Mucosa of rectum (tissue), 2 donors: ENCODE measurements around the gene WDR72.

Source experiments
- H3K27ac ChIP-seq, 2 donors: one replicate each; pipeline ENCODE4 v1.7.0; 2013; ENCODE audit warnings: inconsistent platforms in 2 of 2, low read depth in 2 of 2, low read length in 2 of 2
- H3K27me3 ChIP-seq, 2 donors: one replicate each; pipeline ENCODE4 v1.7.0; 2013; ENCODE audit warnings: low read length in 2 of 2; ENCODE audit not compliant: control insufficient read depth in 2 of 2, insufficient read depth in 2 of 2
- H3K36me3 ChIP-seq, 2 donors: one replicate each; pipeline ENCODE4 v1.7.0; 2013; ENCODE audit warnings: low read length in 2 of 2; ENCODE audit not compliant: control insufficient read depth in 2 of 2, insufficient read depth in 2 of 2
- H3K4me1 ChIP-seq, 2 donors: one replicate each; pipeline ENCODE4 v1.7.0; 2013; ENCODE audit warnings: low read length in 2 of 2, mild to moderate bottlenecking in 1 of 2; ENCODE audit not compliant: control insufficient read depth in 2 of 2, insufficient read depth in 2 of 2
- H3K4me3 ChIP-seq, 2 donors: one replicate each; pipeline ENCODE4 v1.7.0; 2013; ENCODE audit warnings: low read length in 2 of 2
- H3K9ac ChIP-seq, 2 donors: one replicate each; pipeline ENCODE4 v1.7.0; 2013; ENCODE audit warnings: low read length in 2 of 2, low read depth in 1 of 2, mild to moderate bottlenecking in 1 of 2
- H3K9me3 ChIP-seq, 2 donors: one replicate each; pipeline ENCODE4 v1.7.0; 2013; ENCODE audit warnings: low read length in 2 of 2; ENCODE audit not compliant: control insufficient read depth in 2 of 2
- donor health status: healthy.
- donor health status: Normal muscosa, but diverticular disease.

WDR72 gene

DNA sequence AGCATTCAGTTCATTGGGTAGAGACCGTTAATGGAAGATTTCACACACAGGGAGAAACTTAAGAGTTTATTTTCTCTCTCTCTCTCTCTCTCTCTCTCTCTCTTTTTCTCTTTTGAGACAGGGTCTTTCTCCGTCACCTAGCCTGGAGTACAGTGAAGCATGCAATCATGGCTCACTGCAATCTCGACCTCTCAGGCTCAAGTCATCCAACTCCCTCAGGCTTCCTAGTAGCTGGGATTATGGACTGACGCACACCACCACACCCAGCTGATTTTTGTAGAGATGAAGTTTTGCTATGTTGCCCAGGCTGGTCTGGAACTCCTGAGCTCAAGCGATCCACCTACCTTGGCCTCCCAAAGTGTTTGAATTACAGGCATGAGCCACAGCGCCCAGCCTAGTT is 1.6 kb downstream of the WDR72 start:
- H3K9ac ChIP-seq: no peak overlapping the region
- no peaks in the 10 kb centered on the region for H3K36me3 ChIP-seq
- no peaks in the 10 kb centered on the region for H3K9me3 ChIP-seq
- H3K4me1 ChIP-seq: no peaks in the 10 kb centered on the region
- H3K27me3 ChIP-seq: peaks cover 2% of the 10 kb centered on the region in 2 donors
- H3K4me3 ChIP-seq: no peak overlapping the region
- H3K27ac ChIP-seq: no peak overlapping the region

DNA sequence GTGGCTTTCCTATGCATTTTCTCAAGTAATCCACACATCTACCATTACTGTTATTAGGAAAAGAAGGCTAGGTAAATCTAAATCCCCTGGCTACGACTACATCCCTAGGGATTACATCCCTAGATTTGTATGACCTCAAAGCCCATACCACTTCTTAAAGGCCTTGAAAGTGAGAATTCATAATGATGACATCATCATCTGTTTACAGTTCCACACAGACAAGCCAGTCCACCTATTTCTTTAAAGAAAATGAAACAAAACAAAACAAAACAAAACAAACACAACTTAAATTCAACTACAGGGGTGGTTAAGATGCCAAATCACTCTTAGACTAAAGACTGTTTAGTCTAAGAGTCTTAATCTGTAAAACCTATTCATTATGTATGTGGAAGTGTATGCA is 5.7 kb downstream of the WDR72 start:
- Histone ChIP-seq H3K36me3 (no peaks in the 10 kb centered on the region), H3K4me3 (no peak overlapping the region), H3K9ac (no peak overlapping the region), H3K9me3 (no peaks in the 10 kb centered on the region), H3K27ac (no peak overlapping the region), H3K4me1 (no peaks in the 10 kb centered on the region), H3K27me3 (peaks cover 0 to 1% of the 10 kb centered on the region in 2 donors)

DNA sequence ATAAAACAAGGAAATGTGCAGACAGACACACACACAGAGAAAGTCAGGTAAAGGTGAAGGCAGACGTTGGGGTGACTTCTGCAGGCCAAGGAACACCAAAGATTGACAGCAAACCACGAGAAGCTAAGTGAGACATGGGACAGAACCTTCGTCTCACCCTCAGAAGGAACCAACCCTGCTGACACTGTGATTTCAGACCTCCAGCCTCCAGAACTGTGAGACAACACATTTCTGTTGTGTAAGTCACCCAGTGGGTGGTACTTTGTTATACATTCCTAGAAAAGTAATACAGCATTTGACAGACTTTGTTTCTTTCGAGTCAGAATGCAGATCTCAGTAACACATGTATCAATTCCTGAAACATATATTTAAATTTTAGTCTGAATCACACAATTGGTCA is 7.1 kb downstream of the WDR72 start:
- H3K9me3 ChIP-seq: no peaks in the 10 kb centered on the region
- no peak overlapping the region for H3K27ac ChIP-seq
- H3K9ac ChIP-seq: no peak overlapping the region
- no peaks in the 10 kb centered on the region for H3K4me1 ChIP-seq
- H3K27me3 ChIP-seq: no peaks in the 10 kb centered on the region
- no peaks in the 10 kb centered on the region for H3K36me3 ChIP-seq
- H3K4me3 ChIP-seq: no peak overlapping the region

DNA sequence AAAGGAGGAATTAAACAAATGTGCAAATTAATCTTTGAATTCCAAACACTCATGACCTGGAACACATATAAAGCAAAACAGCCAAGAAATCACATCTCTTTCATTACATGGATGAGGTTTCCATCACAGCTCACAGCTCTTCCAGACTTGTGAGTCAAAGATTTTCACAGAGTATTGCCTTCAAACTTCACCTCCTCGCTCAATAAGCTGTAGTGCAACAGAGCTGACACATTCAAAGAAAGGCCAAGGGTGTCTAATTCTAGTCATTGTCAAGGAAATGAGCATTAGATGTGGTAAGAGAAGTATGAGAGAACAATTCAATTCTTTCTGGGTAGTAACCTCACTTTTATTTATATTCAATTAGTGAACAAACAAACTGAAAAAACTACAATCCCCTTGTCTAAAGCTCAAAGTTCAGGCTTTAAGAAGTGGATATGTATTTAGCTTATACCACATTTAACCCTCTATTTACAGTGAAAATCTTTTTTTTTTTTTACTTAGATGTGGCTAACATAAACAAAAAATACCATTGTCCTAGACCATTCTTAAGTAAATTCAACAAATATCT is 11.9 kb downstream of the WDR72 start:
- no peaks in the 10 kb centered on the region for H3K4me1 ChIP-seq
- H3K36me3 ChIP-seq: no peaks in the 10 kb centered on the region
- H3K27ac ChIP-seq: no peak overlapping the region
- no peaks in the 10 kb centered on the region for H3K27me3 ChIP-seq
- H3K9me3 ChIP-seq: no peaks in the 10 kb centered on the region
- no peak overlapping the region for H3K4me3 ChIP-seq
- no peak overlapping the region for H3K9ac ChIP-seq

DNA sequence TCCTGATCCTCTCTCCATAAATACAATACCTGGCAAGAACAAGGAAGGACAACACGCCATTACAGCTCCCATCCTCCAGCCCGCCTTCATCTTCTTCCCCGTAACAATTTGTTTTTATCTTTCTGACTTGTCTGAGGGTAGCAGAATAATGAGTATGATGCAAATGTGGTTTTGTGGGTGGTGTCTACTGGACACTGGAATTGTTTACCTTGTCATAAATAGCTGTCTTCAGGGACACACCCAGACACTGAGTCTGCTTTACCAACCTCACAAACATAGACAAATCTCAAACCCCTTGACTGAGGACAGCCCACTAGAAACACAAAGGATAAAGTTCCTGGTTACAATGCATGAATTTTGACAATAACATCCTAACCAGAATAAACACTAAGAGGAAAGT is 13.4 kb downstream of the WDR72 start:
- Histone ChIP-seq H3K4me3 (no peak overlapping the region), H3K27ac (no peak overlapping the region), H3K9ac (no peak overlapping the region), H3K27me3 (no peaks in the 10 kb centered on the region), H3K4me1 (no peaks in the 10 kb centered on the region), H3K9me3 (no peaks in the 10 kb centered on the region), H3K36me3 (no peaks in the 10 kb centered on the region)

DNA sequence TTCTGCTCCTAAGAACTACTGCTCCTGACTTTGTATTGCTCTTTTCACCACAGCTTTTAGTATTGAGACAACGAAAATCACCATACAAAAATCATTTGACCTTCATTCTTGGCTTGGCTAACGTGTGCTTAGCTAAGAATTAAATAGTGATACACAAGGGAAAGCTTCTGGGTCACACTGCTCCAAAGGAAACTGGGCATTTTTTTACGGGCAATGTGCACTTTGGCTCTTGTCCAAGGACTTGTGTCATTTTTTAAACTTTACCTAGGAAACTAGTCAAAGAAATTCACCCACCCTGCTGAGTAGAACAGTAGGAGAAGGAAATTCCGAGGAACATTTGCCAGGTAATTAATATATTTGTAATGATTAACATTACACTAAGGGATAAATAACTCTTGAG is 19.8 kb downstream of the WDR72 start:
- H3K27ac ChIP-seq: no peak overlapping the region

DNA sequence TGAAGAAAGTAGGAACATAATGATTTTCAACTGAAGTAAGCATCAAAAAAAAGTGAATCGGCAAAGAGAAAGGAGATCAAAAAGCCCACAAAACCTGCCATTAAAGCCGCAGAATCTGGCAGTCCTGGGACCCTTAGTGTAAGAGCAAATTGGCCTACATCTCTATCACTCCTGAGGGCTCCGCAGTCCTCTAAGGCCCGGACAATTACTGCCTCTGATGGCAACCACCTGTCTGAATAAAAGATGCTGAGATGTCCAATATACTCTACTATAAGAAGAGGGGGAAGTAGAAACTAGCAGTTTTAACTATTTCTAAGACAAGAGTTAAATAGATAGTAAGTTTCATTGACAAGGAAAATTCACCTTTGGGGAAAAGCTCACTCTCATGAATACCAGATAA is 20.3 kb downstream of the WDR72 start:
- H3K36me3 ChIP-seq: no peaks in the 10 kb centered on the region
- H3K4me3 ChIP-seq: no peak overlapping the region
- no peak overlapping the region for H3K9ac ChIP-seq
- H3K9me3 ChIP-seq: no peaks in the 10 kb centered on the region
- H3K27ac ChIP-seq: no peak overlapping the region
- no peaks in the 10 kb centered on the region for H3K4me1 ChIP-seq
- H3K27me3 ChIP-seq: no peaks in the 10 kb centered on the region

More for the DNA sequence above, 19.8 kb downstream of the WDR72 start:
- Histone ChIP-seq H3K4me3 (no peak overlapping the region), H3K4me1 (no peaks in the 10 kb centered on the region), H3K27me3 (no peaks in the 10 kb centered on the region), H3K36me3 (no peaks in the 10 kb centered on the region), H3K9ac (no peak overlapping the region), H3K9me3 (no peaks in the 10 kb centered on the region)

DNA sequence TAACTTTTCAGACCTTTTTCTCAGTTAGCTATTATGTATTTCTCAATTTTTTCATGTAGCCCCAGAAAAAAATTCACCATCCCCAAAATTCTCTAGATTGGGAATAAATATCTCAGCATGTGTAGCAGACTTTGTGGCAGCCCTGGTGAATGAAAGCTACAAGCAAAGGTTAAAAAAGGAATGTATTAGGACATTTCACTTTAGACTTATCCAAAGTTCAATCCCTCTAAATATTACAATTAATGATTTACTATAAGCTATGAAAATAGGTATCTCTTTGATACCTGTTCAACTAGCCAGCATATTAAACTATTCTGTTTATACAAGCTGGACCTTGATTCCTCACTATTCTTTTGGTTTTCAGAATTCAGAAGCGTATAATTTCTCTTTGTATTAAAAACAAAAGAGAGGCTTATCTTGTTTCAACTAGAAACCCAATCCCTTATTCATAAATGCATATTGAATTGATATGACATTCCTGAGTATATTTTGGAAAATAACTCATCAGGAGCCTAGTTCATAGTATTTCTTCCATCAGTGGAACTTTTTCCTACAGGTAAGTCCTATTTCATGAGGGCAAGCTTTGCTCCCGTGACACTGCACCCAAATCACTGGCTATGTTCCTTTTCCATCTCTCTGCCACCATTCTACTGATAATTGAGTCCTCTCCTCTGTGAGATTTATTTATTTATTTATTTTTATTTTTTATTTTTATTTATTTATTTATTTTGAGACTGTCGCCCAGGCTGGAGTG is 38.0 kb downstream of the WDR72 start:
- Histone ChIP-seq H3K27ac (no peak overlapping the region), H3K9ac (no peak overlapping the region), H3K4me3 (no peak overlapping the region)

DNA sequence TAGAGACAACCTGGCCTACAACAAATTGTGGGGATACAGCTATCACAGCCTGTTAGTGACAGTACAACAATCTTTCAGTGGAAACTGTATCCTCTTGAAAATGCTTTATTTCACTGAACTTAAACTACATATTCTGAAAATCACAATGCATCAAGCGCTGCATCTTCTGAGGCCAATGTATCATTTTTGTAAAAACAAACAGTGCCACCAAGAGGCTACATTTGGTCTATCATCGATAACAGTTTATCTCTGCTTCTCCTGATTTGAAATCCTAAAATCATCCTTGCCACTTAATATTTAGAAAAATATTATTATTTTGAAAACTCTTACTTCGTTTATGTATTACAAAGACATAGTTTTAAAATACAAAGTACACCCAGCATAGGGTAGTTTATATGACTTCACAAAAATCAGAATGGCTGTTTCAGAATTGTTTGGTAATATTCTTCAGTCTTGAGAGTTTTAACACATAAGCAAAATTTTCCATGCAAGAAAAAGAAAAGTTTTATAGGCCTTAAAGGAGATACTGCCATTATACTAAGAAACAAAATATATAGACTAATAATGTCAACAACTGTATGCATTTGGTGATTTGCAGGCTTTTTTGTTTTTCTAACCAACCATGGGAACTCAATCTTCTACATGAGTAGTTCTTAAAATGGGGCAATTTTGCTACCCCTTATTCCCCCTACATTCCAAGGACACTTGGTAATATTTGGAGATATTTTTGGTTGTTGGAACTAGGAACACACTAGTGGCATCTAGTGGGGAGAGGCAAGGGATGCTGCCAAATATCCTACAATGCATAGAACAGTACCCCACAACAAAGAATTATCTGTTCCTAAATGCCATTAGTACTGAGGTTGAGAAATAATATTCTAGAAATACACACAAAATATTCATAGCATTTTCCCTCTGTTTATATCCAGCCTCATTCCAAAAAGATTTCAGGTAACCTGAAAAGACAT is 42.3 kb downstream of the WDR72 start:
- Histone ChIP-seq H3K27ac (no peak overlapping the region), H3K4me1 (no peaks in the 10 kb centered on the region), H3K9me3 (no peaks in the 10 kb centered on the region), H3K4me3 (no peak overlapping the region), H3K36me3 (no peaks in the 10 kb centered on the region), H3K27me3 (no peaks in the 10 kb centered on the region), H3K9ac (no peak overlapping the region)

More for the DNA sequence above, 38.0 kb downstream of the WDR72 start:
- no peaks in the 10 kb centered on the region for H3K36me3 ChIP-seq
- no peaks in the 10 kb centered on the region for H3K9me3 ChIP-seq
- H3K27me3 ChIP-seq: no peaks in the 10 kb centered on the region
- H3K4me1 ChIP-seq: no peaks in the 10 kb centered on the region

DNA sequence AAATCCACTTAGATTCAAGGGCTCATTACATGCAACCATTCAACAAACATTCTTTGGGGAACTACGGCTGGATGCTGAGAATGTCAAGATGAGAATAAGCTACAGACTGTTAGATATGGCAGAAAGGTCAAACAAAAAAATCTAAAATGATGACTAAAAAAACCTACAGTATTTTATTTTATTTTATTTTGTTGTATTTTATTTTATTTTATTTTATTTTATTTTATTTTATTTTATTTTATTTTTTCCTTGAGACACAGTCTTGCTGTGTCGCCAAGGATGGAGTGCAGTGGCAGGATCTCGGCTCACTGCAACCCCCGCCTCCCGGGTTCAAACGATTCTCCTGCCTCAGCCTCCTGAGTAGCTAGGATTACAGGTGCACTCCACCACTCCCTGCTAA is 46.2 kb downstream of the WDR72 start:
- Histone ChIP-seq H3K9ac (no peak overlapping the region), H3K4me1 (no peaks in the 10 kb centered on the region), H3K27me3 (no peaks in the 10 kb centered on the region), H3K9me3 (no peaks in the 10 kb centered on the region), H3K36me3 (no peaks in the 10 kb centered on the region), H3K4me3 (no peak overlapping the region), H3K27ac (no peak overlapping the region)
